ENCODE results near the gene RASAL1. TPM values are rescaled to one million over a fixed set of nuclear protein-coding genes. Genes with fewer than 3 reads are reported as not detected.

The RASAL1 gene
- total RNA-seq, 1 experiment from 2014 or later: 85.9 TPM

GRCh38 chr12:113091506-113091905, 44.1 kb downstream of the RASAL1 start:
- intact Hi-C loops (cut with micrococcal nuclease; ENCODE audit: unreplicated experiment): no loop called here
- peaks cover 17% of the 10 kb centered on the region for H3K36me3 Mint-ChIP-seq (ENCODE audit: insufficient read depth, unreplicated experiment)
- no peak overlapping the region for H3K4me3 Mint-ChIP-seq (ENCODE audit: low read depth, unreplicated experiment)
- H3K27me3 Mint-ChIP-seq (ENCODE audit: unreplicated experiment): peaks cover 35% of the 10 kb centered on the region
- no peak for TF ChIP-seq CTCF (IDR thresholded peaks at IDR 0.05; ENCODE audit: unreplicated experiment)
- H3K27ac Mint-ChIP-seq (ENCODE audit: unreplicated experiment): no peak overlapping the region
- CTCF ChIA-PET: interaction anchor here (0.6 kb wide), 1 partner anchor 12 kb away, joined by 3 read pairs; no protein-coding TSS in a partner anchor
- H3K4me1 Mint-ChIP-seq (ENCODE audit: low read depth, unreplicated experiment): peaks cover 17% of the 10 kb centered on the region
- no peaks in the 10 kb centered on the region for H3K9me3 Mint-ChIP-seq (ENCODE audit: low read depth, unreplicated experiment)
- no TSS peak for BruUV-seq (replicated peaks)
- no peak for DNase-seq

DNA sequence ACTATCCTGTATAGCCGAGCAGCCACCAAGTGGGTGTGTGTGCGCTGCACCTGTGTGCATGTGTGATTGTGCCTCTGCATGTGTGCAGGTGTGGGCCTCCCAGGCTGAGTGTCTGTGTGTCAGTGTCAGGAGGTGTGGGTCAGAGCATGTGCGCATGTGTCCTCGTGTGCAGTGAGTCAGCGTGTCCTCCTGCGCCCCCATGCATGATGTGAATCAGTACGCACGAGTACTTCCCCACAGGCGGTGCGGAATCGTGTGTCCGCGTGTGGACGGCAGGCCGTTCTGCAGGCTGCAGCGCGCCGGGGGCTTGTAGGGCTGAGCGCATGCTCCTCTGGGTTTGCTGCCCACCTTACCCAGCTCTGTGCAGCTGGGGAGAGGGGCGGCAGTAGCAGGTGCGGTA, 44.8 kb downstream of the RASAL1 start:
- no peak overlapping the region for H3K4me3 Mint-ChIP-seq (ENCODE audit: low read depth, unreplicated experiment)
- H3K27me3 Mint-ChIP-seq (ENCODE audit: unreplicated experiment): peaks cover 35% of the 10 kb centered on the region
- CTCF ChIA-PET: no interaction called here
- no peak for TF ChIP-seq CTCF (IDR thresholded peaks at IDR 0.05; ENCODE audit: unreplicated experiment)
- H3K36me3 Mint-ChIP-seq (ENCODE audit: insufficient read depth, unreplicated experiment): peaks cover 17% of the 10 kb centered on the region
- no TSS peak for BruUV-seq (replicated peaks)
- no peaks in the 10 kb centered on the region for H3K9me3 Mint-ChIP-seq (ENCODE audit: low read depth, unreplicated experiment)
- peak overlapping the region; percentile 35 for H3K27ac Mint-ChIP-seq (ENCODE audit: unreplicated experiment)
- intact Hi-C loops (cut with micrococcal nuclease; ENCODE audit: unreplicated experiment): no loop called here
- H3K4me1 Mint-ChIP-seq (ENCODE audit: low read depth, unreplicated experiment): peaks cover 24% of the 10 kb centered on the region
- no peak for DNase-seq

DNA sequence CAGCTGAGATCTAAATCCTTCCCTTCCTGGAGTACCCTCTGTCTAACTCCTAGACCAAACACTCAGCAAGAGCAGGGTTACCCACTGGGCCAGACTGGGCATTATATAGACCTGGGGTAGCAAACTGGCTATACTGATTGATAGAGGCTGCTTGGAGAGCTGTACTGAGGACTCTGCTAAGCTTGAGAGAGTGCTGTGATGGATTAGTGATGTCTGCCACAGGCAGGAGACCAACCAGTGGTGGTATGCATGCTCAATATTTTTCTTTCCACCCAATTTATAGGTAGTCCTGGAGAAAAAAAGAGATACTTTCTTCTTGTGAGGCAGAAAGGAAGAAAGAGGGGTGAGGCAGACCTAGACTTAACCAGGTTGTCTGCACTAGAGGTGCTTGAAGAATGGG, 45.7 kb downstream of the RASAL1 start:
- H3K27me3 Mint-ChIP-seq (ENCODE audit: unreplicated experiment): peaks cover 35% of the 10 kb centered on the region
- no TSS peak for BruUV-seq (replicated peaks)
- peaks cover 17% of the 10 kb centered on the region for H3K36me3 Mint-ChIP-seq (ENCODE audit: insufficient read depth, unreplicated experiment)
- intact Hi-C loops (cut with micrococcal nuclease; ENCODE audit: unreplicated experiment): no loop called here
- no peak for DNase-seq
- no peaks in the 10 kb centered on the region for H3K9me3 Mint-ChIP-seq (ENCODE audit: low read depth, unreplicated experiment)
- CTCF ChIA-PET: no interaction called here
- no peak overlapping the region for H3K27ac Mint-ChIP-seq (ENCODE audit: unreplicated experiment)
- peaks cover 24% of the 10 kb centered on the region for H3K4me1 Mint-ChIP-seq (ENCODE audit: low read depth, unreplicated experiment)
- no peak overlapping the region for H3K4me3 Mint-ChIP-seq (ENCODE audit: low read depth, unreplicated experiment)
- TF ChIP-seq CTCF (IDR thresholded peaks at IDR 0.05; ENCODE audit: unreplicated experiment): no peak

DNA sequence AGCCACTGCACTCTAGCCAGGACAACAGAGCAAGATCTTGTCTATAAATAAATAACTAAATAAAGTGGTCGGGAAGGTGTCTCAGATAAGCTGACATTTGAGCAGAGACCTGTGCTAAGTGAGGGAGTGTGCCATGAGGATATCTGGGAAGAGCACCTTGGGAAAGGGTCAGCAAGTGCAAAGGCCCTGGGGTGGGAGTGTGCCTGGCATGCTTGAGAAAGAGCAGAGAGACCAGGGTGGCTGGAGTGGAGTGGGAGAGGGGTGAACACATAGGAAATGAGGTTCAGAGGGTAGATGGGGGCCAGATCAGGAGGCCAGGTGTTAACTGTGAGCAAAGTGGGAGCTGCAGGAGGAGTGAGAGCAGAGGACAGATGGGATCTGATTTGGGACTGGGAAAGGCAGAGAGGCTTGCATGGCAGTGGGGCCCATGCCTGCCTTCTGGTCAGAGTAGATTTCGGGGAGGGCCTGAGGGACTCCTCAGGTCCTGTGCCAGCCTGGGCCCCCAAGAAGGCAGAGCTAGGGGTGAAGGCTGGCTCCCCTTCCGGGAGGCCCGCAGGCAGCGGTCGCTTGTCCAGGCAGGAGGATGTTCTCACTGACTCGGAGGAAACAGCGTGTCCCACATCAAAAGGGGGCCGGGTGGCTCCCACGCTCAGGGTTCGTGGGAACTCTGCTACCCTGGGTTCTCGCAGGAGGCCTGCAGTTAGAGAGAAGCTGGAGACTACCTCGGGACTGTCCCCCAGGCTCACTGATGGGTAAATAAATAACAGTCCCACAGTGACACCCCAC, 46.4 kb downstream of the RASAL1 start:
- Mint-ChIP-seq H3K9me3 (ENCODE audit: low read depth, unreplicated experiment) (no peaks in the 10 kb centered on the region), H3K36me3 (ENCODE audit: insufficient read depth, unreplicated experiment) (peaks cover 15% of the 10 kb centered on the region), H3K4me3 (ENCODE audit: low read depth, unreplicated experiment) (no peak overlapping the region), H3K27ac (ENCODE audit: unreplicated experiment) (no peak overlapping the region), H3K4me1 (ENCODE audit: low read depth, unreplicated experiment) (peaks cover 24% of the 10 kb centered on the region), H3K27me3 (ENCODE audit: unreplicated experiment) (peaks cover 36% of the 10 kb centered on the region)
- CTCF ChIA-PET: no interaction called here
- no peak for TF ChIP-seq CTCF (IDR thresholded peaks at IDR 0.05; ENCODE audit: unreplicated experiment)
- intact Hi-C loops (cut with micrococcal nuclease; ENCODE audit: unreplicated experiment): no loop called here
- BruUV-seq (replicated peaks): no TSS peak
- no peak for DNase-seq
